Mesodermal cell (in vitro differentiated cells): ENCODE results near the gene SMOC2.

Experiments
- H3K27ac ChIP-seq: 2 replicates; pipeline ENCODE4 v1.7.0; 2013; ENCODE audit warnings: mild to moderate bottlenecking, low read depth, low read length, moderate library complexity; ENCODE audit not compliant: severe bottlenecking
- H3K36me3 ChIP-seq: 2 replicates; pipeline ENCODE4 v1.7.1; 2013; ENCODE audit warnings: mild to moderate bottlenecking, low read length, moderate library complexity; ENCODE audit not compliant: control insufficient read depth, insufficient read depth
- H3K4me1 ChIP-seq: one replicate; pipeline ENCODE4 v1.7.1; 2013; ENCODE audit warnings: mild to moderate bottlenecking, low read length; ENCODE audit not compliant: insufficient read depth, control insufficient read depth, poor library complexity, severe bottlenecking
- H3K4me3 ChIP-seq: 2 replicates; pipeline ENCODE4 v1.7.0; 2013; ENCODE audit warnings: low read length, control low read depth, mild to moderate bottlenecking; ENCODE audit not compliant: insufficient read depth, poor library complexity, severe bottlenecking; ENCODE audit errors: extremely low read depth
- H3K9me3 ChIP-seq: 2 replicates; pipeline ENCODE4 v1.7.1; 2013; ENCODE audit warnings: mild to moderate bottlenecking, low read length, moderate library complexity; ENCODE audit not compliant: control insufficient read depth
- WGBS, 2 experiments: methylation state at CpG; one replicate each; pipeline ENCODE4 v1.1.5; 2013; ENCODE audit warnings: missing lambda C conversion rate in 2 of 2; ENCODE audit not compliant: insufficient coverage in 2 of 2; 5-methylcytosine and 5-hydroxymethylcytosine counted together

SMOC2 gene

GRCh38 chr6:168660400-168660945 is 219.5 kb downstream of the SMOC2 start:
- Histone ChIP-seq H3K27ac (no peak overlapping the region), H3K36me3 (no peaks in the 10 kb centered on the region), H3K4me3 (no peak overlapping the region), H3K9me3 (no peaks in the 10 kb centered on the region), H3K4me1 (no peaks in the 10 kb centered on the region)
- WGBS, 2 experiments: 90 to 97% methylated on average over 13 to 14 of the region's 14 CpGs

- no peaks in the 10 kb centered on the region for H3K36me3 ChIP-seq
- H3K4me3 ChIP-seq: no peak overlapping the region
- WGBS, 2 experiments: 86 to 90% methylated on average over 16 to 17 of the region's 17 CpGs
- H3K27ac ChIP-seq: no peak overlapping the region
- H3K4me1 ChIP-seq: no peaks in the 10 kb centered on the region
- H3K9me3 ChIP-seq: no peaks in the 10 kb centered on the region
These were observed 221.4 kb downstream of the SMOC2 start for GRCh38 chr6:168662301-168662936.

- Histone ChIP-seq H3K36me3 (no peaks in the 10 kb centered on the region), H3K4me1 (no peaks in the 10 kb centered on the region), H3K9me3 (no peaks in the 10 kb centered on the region), H3K27ac (no peak overlapping the region), H3K4me3 (no peak overlapping the region)
- 87 to 100% methylated on average over 2 to 5 of the region's 7 CpGs for WGBS, 2 experiments
These were observed 222.1 kb downstream of the SMOC2 start for GRCh38 chr6:168663041-168663440.

GRCh38 chr6:168664956-168665355 is 224.0 kb downstream of the SMOC2 start:
- 92 to 97% methylated on average over 8 of the region's 9 CpGs for WGBS, 2 experiments
- H3K4me1 ChIP-seq: no peaks in the 10 kb centered on the region
- no peaks in the 10 kb centered on the region for H3K9me3 ChIP-seq
- no peak overlapping the region for H3K27ac ChIP-seq
- no peak overlapping the region for H3K4me3 ChIP-seq
- no peaks in the 10 kb centered on the region for H3K36me3 ChIP-seq

- WGBS, 2 experiments: 79 to 100% methylated on average over 1 to 2 of the region's 3 CpGs
- Histone ChIP-seq H3K4me3 (no peak overlapping the region), H3K9me3 (no peaks in the 10 kb centered on the region), H3K27ac (no peak overlapping the region), H3K4me1 (no peaks in the 10 kb centered on the region), H3K36me3 (no peaks in the 10 kb centered on the region)
These were observed 225.2 kb downstream of the SMOC2 start for GRCh38 chr6:168666170-168666569.

GRCh38 chr6:168666699-168667427 is 225.9 kb downstream of the SMOC2 start:
- Histone ChIP-seq H3K4me3 (no peak overlapping the region), H3K4me1 (no peaks in the 10 kb centered on the region), H3K36me3 (no peaks in the 10 kb centered on the region), H3K9me3 (no peaks in the 10 kb centered on the region), H3K27ac (no peak overlapping the region)
- 80 to 90% methylated on average over 15 to 18 of the region's 18 CpGs for WGBS, 2 experiments

- H3K27ac ChIP-seq: no peak overlapping the region
- 85 to 92% methylated on average over 7 of the region's 7 CpGs for WGBS, 2 experiments
These were observed 226.4 kb downstream of the SMOC2 start for GRCh38 chr6:168667428-168667805.

GRCh38 chr6:168670401-168670985 is 229.5 kb downstream of the SMOC2 start:
- Histone ChIP-seq H3K4me3 (no peak overlapping the region), H3K4me1 (no peaks in the 10 kb centered on the region), H3K27ac (no peak overlapping the region), H3K36me3 (no peaks in the 10 kb centered on the region), H3K9me3 (no peaks in the 10 kb centered on the region)
- WGBS, 2 experiments: 93% methylated on average over 8 to 11 of the region's 12 CpGs

More at GRCh38 chr6:168667428-168667805, 226.4 kb downstream of the SMOC2 start:
- H3K9me3 ChIP-seq: no peaks in the 10 kb centered on the region
- H3K4me3 ChIP-seq: no peak overlapping the region
- no peaks in the 10 kb centered on the region for H3K4me1 ChIP-seq
- H3K36me3 ChIP-seq: no peaks in the 10 kb centered on the region

GRCh38 chr6:168671028-168671862 is 230.3 kb downstream of the SMOC2 start:
- no peak overlapping the region for H3K27ac ChIP-seq
- no peaks in the 10 kb centered on the region for H3K9me3 ChIP-seq
- 88 to 90% methylated on average over 17 to 19 of the region's 19 CpGs for WGBS, 2 experiments
- H3K4me1 ChIP-seq: no peaks in the 10 kb centered on the region
- no peaks in the 10 kb centered on the region for H3K36me3 ChIP-seq
- H3K4me3 ChIP-seq: no peak overlapping the region

GRCh38 chr6:168671863-168672546 is 231.0 kb downstream of the SMOC2 start:
- Histone ChIP-seq H3K9me3 (no peaks in the 10 kb centered on the region), H3K4me1 (peaks cover 2% of the 10 kb centered on the region), H3K4me3 (no peak overlapping the region), H3K36me3 (no peaks in the 10 kb centered on the region), H3K27ac (no peak overlapping the region)
- 83 to 100% methylated on average over 1 to 7 of the region's 10 CpGs for WGBS, 2 experiments
